ENCODE data around the gene ROBO1. TPM values are rescaled to one million over a fixed set of nuclear protein-coding genes. Genes with fewer than 3 reads are reported as not detected.

The ROBO1 gene
- total RNA-seq, 2 donors from 2014 or later = 7.6 to 19.7 TPM

GRCh38 chr3:78912259-78912658, 855.5 kb downstream of the ROBO1 start:
- H3K36me3 ChIP-seq = no peaks in the 10 kb centered on the region
- no peak for TF ChIP-seq CTCF (IDR thresholded peaks at IDR 0.05)
- H3K27me3 ChIP-seq = no peaks in the 10 kb centered on the region
- H3K9me3 ChIP-seq = no peaks in the 10 kb centered on the region
- no peak overlapping the region for H3K4me3 ChIP-seq
- DNase-seq (ENCODE audit: low spot score) = no peak
- no peak overlapping the region for H3K27ac ChIP-seq
- no peaks in the 10 kb centered on the region for H3K4me1 ChIP-seq

- Histone ChIP-seq H3K36me3 (no peaks in the 10 kb centered on the region), H3K4me1 (no peaks in the 10 kb centered on the region), H3K4me3 (no peak overlapping the region), H3K9me3 (no peaks in the 10 kb centered on the region), H3K27ac (no peak overlapping the region), H3K27me3 (no peaks in the 10 kb centered on the region)
- no peak for DNase-seq (ENCODE audit: low spot score)
- TF ChIP-seq CTCF (IDR thresholded peaks at IDR 0.05) = no peak
These were observed 856.4 kb downstream of the ROBO1 start for GRCh38 chr3:78911394-78911793.

GRCh38 chr3:78908236-78908635, 859.6 kb downstream of the ROBO1 start:
- H3K27ac ChIP-seq = no peak overlapping the region
- no peaks in the 10 kb centered on the region for H3K4me1 ChIP-seq
- no peak overlapping the region for H3K4me3 ChIP-seq
- DNase-seq (ENCODE audit: low spot score) = no peak
- no peaks in the 10 kb centered on the region for H3K27me3 ChIP-seq
- no peaks in the 10 kb centered on the region for H3K36me3 ChIP-seq
- no peak for TF ChIP-seq CTCF (IDR thresholded peaks at IDR 0.05)
- no peaks in the 10 kb centered on the region for H3K9me3 ChIP-seq

- no peaks in the 10 kb centered on the region for H3K36me3 ChIP-seq
- no peaks in the 10 kb centered on the region for H3K27me3 ChIP-seq
- no peak overlapping the region for H3K4me3 ChIP-seq
- DNase-seq (ENCODE audit: low spot score) = no peak
- no peak overlapping the region for H3K27ac ChIP-seq
- TF ChIP-seq CTCF (IDR thresholded peaks at IDR 0.05) = no peak
- no peaks in the 10 kb centered on the region for H3K4me1 ChIP-seq
- H3K9me3 ChIP-seq = no peaks in the 10 kb centered on the region
These were observed 860.4 kb downstream of the ROBO1 start for GRCh38 chr3:78907367-78907766.

- Histone ChIP-seq H3K4me1 (no peaks in the 10 kb centered on the region), H3K27me3 (no peaks in the 10 kb centered on the region), H3K4me3 (no peak overlapping the region), H3K36me3 (no peaks in the 10 kb centered on the region), H3K27ac (no peak overlapping the region), H3K9me3 (no peaks in the 10 kb centered on the region)
- DNase-seq (ENCODE audit: low spot score) = no peak
- TF ChIP-seq CTCF (IDR thresholded peaks at IDR 0.05) = no peak
These were observed 860.9 kb downstream of the ROBO1 start for GRCh38 chr3:78906930-78907329.

- no peaks in the 10 kb centered on the region for H3K9me3 ChIP-seq
- TF ChIP-seq CTCF (IDR thresholded peaks at IDR 0.05) = no peak
- DNase-seq (ENCODE audit: low spot score) = no peak
These were observed 861.6 kb downstream of the ROBO1 start for GRCh38 chr3:78906245-78906644.

More at GRCh38 chr3:78906245-78906644, 861.6 kb downstream of the ROBO1 start:
- Histone ChIP-seq H3K27me3 (no peaks in the 10 kb centered on the region), H3K36me3 (no peaks in the 10 kb centered on the region), H3K4me1 (no peaks in the 10 kb centered on the region), H3K27ac (no peak overlapping the region), H3K4me3 (no peak overlapping the region)

Measured in right atrium auricular region (tissue), 2 donors.